Activated CD8-positive, alpha-beta memory T cell treated with anti-CD3 and anti-CD28 coated beads for 24 hours (primary cell): ENCODE results near the gene ZER1.
"Not testable (repeated sequence)": the region's sequence is repeated elsewhere in the genome, so short reads cannot be mapped to it uniquely, and the experiment has no call there.

Experiments
- DNase-seq: peaks from one replicate; pipeline ENCODE4 v3.0.0-alpha.2; 2020

ZER1 gene

GRCh38 chr9:128786681-128787601, 15.2 kb upstream of the ZER1 start, which contains the start of gene TBC1D13:
Gene TBC1D13 (plus strand): TSS chr9:128787253. CDS start chr9:128787354, 101 bp downstream.
- DNase-seq: peak; percentile 97

DNA sequence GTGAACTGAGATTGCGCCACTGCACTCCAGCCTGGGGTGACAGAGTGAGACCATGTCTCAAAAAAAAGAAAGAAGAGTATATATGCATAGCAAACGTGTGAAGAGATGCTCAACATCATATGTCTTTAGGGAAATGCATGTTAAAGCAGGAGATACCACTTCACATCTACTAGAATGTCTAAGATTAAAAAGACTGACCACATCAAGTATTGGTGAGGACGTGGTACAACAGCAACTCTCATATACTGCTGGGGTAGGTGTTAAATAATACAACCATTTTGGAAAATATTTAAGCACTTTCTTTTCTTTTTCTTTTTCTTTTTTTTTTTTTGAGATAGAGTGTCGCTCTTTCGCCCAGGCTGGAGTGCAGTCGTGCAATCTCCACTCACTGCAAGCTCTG, 13.7 kb upstream of the ZER1 start:
- DNase-seq: no peak

DNA sequence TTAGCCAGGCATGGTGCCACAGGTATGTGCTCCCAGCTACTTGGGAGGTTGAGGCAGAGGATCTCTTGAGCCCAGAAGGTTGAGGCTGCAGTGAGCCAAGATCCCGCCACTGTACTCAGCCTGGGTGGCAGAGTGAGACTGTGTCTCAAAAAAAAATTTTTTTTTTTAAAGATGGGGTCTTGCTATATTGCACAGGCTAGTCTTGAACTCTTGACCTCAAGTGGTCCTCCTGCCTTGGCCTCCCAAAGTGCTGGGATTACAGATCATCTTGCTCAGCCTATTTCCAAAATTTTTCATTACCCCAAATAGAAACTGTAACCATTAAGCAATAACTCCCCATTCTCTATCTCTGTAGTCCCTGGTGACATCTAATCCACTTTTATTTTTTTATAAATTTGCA, 10.9 kb upstream of the ZER1 start:
- no peak for DNase-seq

- no peak for DNase-seq
These were observed 9.7 kb upstream of the ZER1 start for GRCh38 chr9:128781187-128782070.

- DNase-seq: not testable (repeated sequence)
These were observed 8.4 kb upstream of the ZER1 start for GRCh38 chr9:128780093-128780492.

DNA sequence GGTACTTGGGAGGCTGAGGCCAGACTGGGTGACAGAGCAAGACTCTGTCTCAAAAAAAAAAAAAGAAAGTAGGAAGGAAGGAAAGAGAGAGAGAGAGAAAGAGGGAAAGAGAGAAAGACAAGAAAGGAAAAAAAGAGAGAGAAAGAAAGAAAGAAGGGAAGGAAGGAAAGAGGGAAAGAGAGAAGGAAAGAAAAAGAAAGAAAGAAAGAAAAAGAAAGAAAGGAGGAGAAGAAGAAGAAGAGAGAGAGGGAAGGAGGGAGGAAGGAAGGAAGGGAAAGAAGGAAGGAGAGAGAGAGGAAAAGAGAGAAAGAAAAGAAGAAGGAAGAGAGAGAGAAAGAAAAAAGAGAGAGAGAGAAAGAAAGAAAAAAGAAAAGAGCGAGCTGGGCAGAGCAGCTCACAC, 3.1 kb upstream of the ZER1 start:
- DNase-seq: no peak

GRCh38 chr9:128773049-128773448, 1.3 kb upstream of the ZER1 start:
- DNase-seq: no peak

DNA sequence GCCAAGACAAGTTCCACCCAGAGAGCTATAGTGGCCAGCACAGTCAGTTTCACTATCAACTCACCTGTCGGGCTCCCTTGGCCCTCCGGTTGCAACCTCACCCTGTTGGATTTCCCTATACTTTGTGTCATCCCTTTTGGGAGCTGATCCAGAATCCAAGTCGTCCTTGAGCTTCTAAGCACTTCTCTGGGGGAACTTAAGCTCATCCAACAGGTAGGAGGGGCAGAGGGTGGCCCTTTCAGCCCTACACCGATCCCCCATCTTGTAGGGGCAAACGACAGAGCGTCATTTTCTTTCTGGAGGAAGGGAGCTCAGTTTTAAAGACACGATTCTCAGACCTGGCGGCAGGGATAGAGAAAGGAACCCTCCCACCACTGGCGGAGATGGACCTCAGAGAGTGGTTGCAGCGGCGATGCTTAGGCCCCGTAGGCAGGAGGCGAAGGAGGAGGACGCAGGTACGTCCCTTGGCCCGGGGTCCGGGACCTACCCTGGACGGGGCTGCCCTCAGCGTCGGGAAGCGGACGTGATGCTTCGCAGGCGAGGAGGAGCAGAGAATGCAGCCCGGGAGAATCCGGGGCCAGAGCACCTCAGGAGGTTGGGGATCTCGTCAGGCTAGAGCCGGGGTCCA, 519 bp downstream of the ZER1 start:
- no peak for DNase-seq

GRCh38 chr9:128770286-128771030, 1.3 kb downstream of the ZER1 start:
- no peak for DNase-seq

DNA sequence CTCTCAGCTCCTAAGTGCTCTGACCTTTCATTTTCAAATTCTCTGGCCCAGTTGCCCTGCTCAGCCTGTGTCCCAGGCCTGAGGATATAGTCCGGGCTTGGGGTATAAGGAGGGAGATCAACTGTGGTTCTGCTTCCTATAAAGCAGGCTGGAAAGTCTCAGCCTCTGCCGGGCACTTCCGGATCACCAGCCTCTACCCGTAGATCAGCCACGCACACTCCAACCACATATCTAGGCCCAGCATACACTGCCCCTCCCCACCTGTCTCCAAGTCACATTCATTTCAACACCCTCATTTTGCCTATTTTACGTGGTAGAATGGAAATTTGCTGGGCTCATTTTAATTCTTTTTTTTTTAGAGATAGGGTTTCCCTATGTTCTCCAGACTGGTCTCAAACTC, 3.1 kb downstream of the ZER1 start:
- no peak for DNase-seq

DNA sequence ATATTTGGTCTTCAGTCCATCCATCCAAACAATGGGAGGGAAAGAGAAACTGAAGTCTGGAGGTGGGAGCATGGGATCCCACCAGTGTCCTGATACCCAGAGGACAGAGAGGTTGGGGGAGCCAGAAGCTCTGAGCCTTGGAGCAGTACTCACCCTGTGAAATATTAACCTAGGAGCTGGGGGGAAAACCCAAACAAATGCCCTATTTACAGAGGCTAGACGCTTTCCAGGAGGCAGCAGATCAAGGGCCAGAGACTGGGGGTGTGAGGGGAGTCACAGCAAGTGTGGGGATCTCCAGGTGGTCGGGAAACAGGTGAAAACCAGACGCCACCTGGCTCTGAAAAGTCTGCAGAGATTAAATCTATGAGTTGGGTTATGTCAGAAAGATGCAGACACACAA, 6.2 kb downstream of the ZER1 start:
- no peak for DNase-seq

DNA sequence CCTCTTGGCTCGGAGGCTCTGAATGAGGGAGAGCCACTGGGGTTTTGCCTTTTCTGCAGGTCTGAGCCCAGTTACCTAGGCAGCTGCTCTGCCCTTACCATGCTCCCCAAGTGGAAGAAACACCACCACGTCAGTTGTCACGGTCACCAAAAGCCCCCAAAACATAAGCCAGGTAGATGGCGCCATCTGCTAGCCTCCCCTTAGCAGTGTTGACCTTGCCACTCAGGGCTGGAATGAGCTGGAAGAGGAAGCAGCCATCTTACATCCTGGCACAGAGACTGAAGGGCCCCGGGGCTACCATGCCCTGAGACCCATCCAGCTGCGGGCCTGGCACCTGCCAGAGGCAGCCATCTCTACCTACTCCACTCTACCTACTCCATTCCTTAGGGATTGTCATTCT, 7.4 kb downstream of the ZER1 start:
- DNase-seq: no peak

DNA sequence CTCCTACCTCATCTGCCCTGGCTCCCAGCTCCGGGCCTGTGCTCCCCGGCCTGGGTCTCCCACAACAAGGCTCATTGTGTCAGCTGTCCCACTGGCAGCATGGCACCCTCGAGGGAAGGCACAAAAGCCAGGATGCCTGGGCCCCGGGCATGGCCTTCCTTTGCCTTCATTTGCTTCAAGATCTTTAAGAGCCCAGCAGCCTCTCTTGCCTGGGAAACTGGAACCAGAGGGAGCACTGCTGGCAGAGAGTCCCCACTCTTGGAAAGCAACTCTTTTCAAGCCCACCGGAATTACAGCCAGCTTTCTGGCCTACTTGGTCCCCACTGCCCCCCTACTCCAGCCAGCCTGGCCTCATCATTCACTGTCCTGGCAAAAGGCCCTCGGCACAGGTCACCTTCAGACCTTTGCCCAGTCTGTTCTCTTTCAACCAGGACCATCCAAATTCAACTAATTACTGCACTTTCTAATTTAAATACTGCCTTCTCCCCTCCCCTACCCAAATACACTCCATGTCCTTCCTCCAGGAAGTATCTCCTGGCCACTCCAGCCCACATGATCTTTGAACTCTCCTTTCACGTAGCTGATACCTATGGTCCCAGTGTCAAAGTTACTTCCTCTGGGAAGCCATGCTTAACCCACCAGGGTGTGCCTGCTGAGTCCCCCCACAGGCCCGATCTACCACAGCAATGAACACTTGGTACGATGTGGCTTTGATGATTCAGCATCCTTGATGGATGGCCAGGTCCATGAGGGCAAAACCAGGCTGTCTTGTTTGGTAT, 8.9 kb downstream of the ZER1 start:
- DNase-seq: no peak

DNA sequence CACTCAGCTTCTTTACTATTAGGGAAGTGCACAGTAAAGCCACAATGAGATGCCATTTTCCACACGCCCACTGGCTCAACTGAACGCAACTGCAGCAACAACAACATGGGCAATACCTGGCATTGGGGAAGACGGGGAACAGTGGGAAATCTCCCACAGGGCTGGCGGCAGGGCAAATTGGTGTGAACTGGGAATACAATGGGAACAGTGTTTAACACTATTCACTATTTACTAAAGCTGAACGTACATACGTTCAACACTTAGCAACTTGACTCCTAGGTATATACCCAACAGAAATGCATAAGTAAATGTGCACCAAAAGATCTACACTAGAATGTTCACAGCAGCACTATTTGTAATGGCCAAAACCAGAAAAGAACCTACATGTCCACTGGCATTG, 14.1 kb downstream of the ZER1 start:
- DNase-seq: no peak

DNA sequence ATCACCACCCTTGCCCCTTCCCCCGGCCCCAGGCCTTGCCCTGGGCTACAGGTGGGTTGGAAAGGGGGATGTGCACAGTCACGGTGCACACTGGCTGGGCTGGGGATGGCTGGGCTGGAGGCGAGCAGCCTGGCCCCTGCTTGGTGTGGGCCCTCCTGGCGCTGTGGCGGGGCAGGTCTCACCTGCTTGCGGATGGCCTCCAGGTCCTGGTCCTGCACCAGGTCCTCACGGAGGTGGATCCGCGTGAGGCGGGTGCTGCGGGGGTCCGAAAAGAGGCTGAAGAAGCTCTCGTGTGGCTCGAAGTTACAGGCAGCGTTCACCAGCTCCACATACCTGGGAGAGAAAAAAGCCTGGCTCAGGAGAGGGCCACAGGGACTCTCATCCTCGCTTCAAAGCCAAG, 18.1 kb downstream of the ZER1 start:
- no peak for DNase-seq

GRCh38 chr9:128750926-128751595, 20.7 kb downstream of the ZER1 start:
- DNase-seq: no peak

DNA sequence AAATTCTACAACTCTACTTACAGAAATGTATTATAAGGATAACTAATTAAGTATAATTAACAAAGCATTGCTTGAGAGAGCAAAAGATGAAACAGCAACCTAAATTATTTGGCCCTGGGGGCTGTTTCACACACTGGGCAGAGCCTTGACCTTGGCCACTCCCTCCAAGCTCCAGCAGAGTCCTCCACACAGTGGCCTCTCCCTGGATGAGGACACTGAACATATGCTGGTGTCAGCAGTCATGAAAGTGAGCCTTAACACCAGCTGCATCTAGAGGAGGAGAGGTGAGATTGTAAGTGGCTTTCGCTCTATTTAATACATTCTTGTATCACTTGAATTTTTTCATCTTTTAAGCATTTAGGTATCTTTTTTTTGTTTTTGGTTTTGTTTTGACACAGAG, 24.5 kb downstream of the ZER1 start:
- no peak for DNase-seq

DNA sequence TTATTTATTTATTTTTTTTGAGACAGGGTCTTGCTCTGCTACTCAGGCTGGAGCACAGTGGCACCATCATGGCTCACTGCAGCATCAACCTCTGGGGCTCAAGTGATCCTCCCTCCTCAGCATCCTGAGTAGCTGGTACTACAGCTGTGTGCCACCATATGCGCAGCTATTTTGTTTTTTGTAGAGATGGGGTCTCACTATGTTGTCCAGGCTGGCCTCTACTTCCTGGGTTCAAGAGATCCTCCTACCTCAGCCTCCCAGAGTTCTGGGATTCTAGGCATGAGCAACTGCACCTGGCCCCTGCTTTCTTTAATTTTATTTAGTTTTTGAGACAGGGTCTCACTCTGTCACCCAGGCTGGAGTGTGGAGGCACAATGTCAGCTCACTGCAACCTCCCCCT, 28.3 kb downstream of the ZER1 start:
- no peak for DNase-seq

- no peak for DNase-seq
These were observed 29.3 kb downstream of the ZER1 start for GRCh38 chr9:128742401-128742800.

DNA sequence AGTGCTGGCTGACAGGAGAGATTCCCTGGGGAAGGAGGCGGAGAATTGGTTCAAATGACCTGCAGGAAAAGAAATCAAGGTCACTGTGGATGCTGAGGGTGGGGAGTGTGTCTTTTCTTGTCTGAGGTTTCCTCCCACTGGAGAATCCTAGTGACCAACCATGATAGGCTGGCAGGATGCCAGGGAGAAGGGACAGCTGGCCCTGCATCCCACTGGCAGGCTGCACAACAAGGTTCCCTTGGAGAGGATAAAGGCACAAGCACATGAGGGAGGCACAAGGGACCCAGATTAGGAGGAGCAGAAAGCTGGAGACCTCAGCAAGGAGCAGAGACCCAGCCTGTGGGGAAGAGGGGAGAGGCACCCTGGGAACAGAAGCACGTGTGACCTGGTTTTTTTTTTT, 36.4 kb downstream of the ZER1 start:
- no peak for DNase-seq

DNA sequence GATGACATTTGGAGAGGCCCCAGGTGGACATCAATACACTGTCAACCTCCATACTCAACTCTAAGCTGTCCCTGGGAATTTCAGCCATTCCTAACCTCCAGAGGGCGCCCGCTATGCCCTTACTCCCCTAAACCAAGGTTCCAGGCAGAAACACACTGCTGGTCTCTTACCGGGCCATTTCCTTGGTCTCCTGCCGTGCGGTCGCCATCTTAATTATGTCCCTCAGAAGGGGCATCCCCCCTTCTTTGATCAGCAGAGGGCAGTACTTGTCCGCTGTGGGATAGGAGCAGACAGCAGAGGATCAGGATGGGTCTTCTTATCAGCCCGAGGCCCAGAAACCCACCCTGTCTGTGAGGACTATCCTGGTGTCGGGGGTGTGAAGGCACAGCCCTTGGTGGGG, 38.5 kb downstream of the ZER1 start:
- DNase-seq: no peak
